Brain microvascular endothelial cell (primary cell): ENCODE data around the gene ODF2.
"Not testable (repeated sequence)": the region's sequence is repeated elsewhere in the genome, so short reads cannot be mapped to it uniquely, and the experiment has no call there.

ENCODE experiments used
- DNase-seq: peaks from one replicate; pipeline ENCODE4 v3.0.0-alpha.2; 2020
- H3K27ac ChIP-seq: fragments of 250-450 bp; sonication (Bioruptor Pico); 2 replicates; pipeline ENCODE4 v1.5.1; 2020; ENCODE audit warnings: mild to moderate bottlenecking, moderate library complexity
- H3K27me3 ChIP-seq: fragments of 250-450 bp; sonication (Bioruptor Pico); replicated peaks from 2 replicates; pipeline ENCODE4 v1.5.1; 2020; ENCODE audit warnings: mild to moderate bottlenecking
- H3K36me3 ChIP-seq: fragments of 250-450 bp; sonication (Bioruptor Pico); replicated peaks from 2 replicates; pipeline ENCODE4 v1.5.1; 2020; ENCODE audit warnings: mild to moderate bottlenecking
- H3K4me3 ChIP-seq: 2 replicates; pipeline ENCODE4 v1.5.1; 2011; ENCODE audit warnings: low read depth, mild to moderate bottlenecking, control low read depth, low read length, moderate library complexity
- CTCF ChIP-seq: IDR thresholded peaks from 2 replicates; pipeline ENCODE4 v1.5.1; 2011; ENCODE audit warnings: low read depth, mild to moderate bottlenecking, moderate library complexity, low read length, control low read depth, inconsistent platforms; ENCODE audit errors: missing control alignments
- in situ Hi-C: cut with HindIII; loops from 2 replicates; pipeline ENCODE4 v1.10.0; 2017; ENCODE audit warnings: low sequenced_read_pairs, low pct_ligation_motif_present

The ODF2 gene

GRCh38 chr9:128434340-128434739, 21.5 kb upstream of the ODF2 start:
- Histone ChIP-seq H3K36me3 (peaks cover 27% of the 10 kb centered on the region), H3K27me3 (no peaks in the 10 kb centered on the region), H3K4me3 (no peak overlapping the region), H3K27ac (no peak overlapping the region)
- in situ Hi-C loops, result no loop called here
- DNase-seq, result no peak
- TF ChIP-seq CTCF, result no peak

- in situ Hi-C loops, result no loop called here
Measured at GRCh38 chr9:128435611-128436010, 20.2 kb upstream of the ODF2 start.

GRCh38 chr9:128438343-128439109, 17.3 kb upstream of the ODF2 start:
- Histone ChIP-seq H3K27ac (no peak overlapping the region), H3K27me3 (no peaks in the 10 kb centered on the region), H3K4me3 (no peak overlapping the region), H3K36me3 (peaks cover 8% of the 10 kb centered on the region)
- TF ChIP-seq CTCF, result peak; percentile 96
- in situ Hi-C loops, result no loop called here
- peak; percentile 53 for DNase-seq

More at GRCh38 chr9:128435611-128436010, 20.2 kb upstream of the ODF2 start:
- Histone ChIP-seq H3K27me3 (no peaks in the 10 kb centered on the region), H3K27ac (no peak overlapping the region), H3K36me3 (peaks cover 19% of the 10 kb centered on the region), H3K4me3 (no peak overlapping the region)
- TF ChIP-seq CTCF, result no peak
- DNase-seq, result no peak

- no peak overlapping the region for H3K27ac ChIP-seq
- no peak for DNase-seq
- no peak overlapping the region for H3K4me3 ChIP-seq
- H3K36me3 ChIP-seq, result peaks cover 8% of the 10 kb centered on the region
- in situ Hi-C loops, result no loop called here
- no peaks in the 10 kb centered on the region for H3K27me3 ChIP-seq
- no peak for TF ChIP-seq CTCF
Measured at GRCh38 chr9:128439273-128439672, 16.5 kb upstream of the ODF2 start.

- Histone ChIP-seq H3K4me3 (no peak overlapping the region), H3K27me3 (no peaks in the 10 kb centered on the region), H3K36me3 (peaks cover 5% of the 10 kb centered on the region), H3K27ac (no peak overlapping the region)
- DNase-seq, result no peak
- in situ Hi-C loops, result no loop called here
- TF ChIP-seq CTCF, result no peak
Measured at GRCh38 chr9:128442150-128442549, 13.7 kb upstream of the ODF2 start.

- H3K36me3 ChIP-seq, DNase-seq, H3K27me3 ChIP-seq, H3K4me3 ChIP-seq, in situ Hi-C loops, H3K27ac ChIP-seq: not testable (repeated sequence)
Measured at GRCh38 chr9:128446505-128446904, 9.3 kb upstream of the ODF2 start.
